GM21723 (cell line): ENCODE results near the gene HHATL.

ENCODE experiments used
- ATAC-seq: cut with Tn5 transposase; IDR thresholded peaks from one replicate; pipeline ENCODE4 v1.9.1; 2021; ENCODE audit warnings: mild to moderate bottlenecking, moderate library complexity; ENCODE audit not compliant: unreplicated experiment

HHATL gene

GRCh38 chr3:42685891-42686820 is 16.4 kb downstream of the HHATL start:
- no peak for ATAC-seq

- no peak for ATAC-seq
Observed at GRCh38 chr3:42685363-42685881, 17.2 kb downstream of the HHATL start, which contains the start of gene KLHL40. Gene KLHL40 (plus strand): TSS chr3:42685537. CDS start chr3:42685619, 82 bp downstream.

GRCh38 chr3:42684632-42685362 is 17.8 kb downstream of the HHATL start:
- ATAC-seq, result no peak

- ATAC-seq, result no peak
Observed at GRCh38 chr3:42683875-42684598, 18.6 kb downstream of the HHATL start.

GRCh38 chr3:42682301-42683070 is 20.1 kb downstream of the HHATL start:
- ATAC-seq, result no peak

GRCh38 chr3:42681361-42682038 is 21.1 kb downstream of the HHATL start:
- no peak for ATAC-seq

GRCh38 chr3:42680806-42681205 is 21.8 kb downstream of the HHATL start:
- no peak for ATAC-seq

GRCh38 chr3:42680271-42680670 is 22.3 kb downstream of the HHATL start:
- ATAC-seq, result no peak

- no peak for ATAC-seq
Observed at GRCh38 chr3:42678447-42678846, 24.2 kb downstream of the HHATL start.

GRCh38 chr3:42675909-42676308 is 26.7 kb downstream of the HHATL start:
- ATAC-seq, result no peak

- no peak for ATAC-seq
Observed at GRCh38 chr3:42674146-42674545, 28.5 kb downstream of the HHATL start.

GRCh38 chr3:42673082-42673481 is 29.5 kb downstream of the HHATL start:
- ATAC-seq, result no peak

- ATAC-seq, result no peak
Observed at GRCh38 chr3:42672515-42672914, 30.1 kb downstream of the HHATL start.

GRCh38 chr3:42670670-42671069 is 31.9 kb downstream of the HHATL start:
- no peak for ATAC-seq

GRCh38 chr3:42670051-42670576 is 32.5 kb downstream of the HHATL start:
- ATAC-seq, result no peak

- no peak for ATAC-seq
Observed at GRCh38 chr3:42668793-42669217, 33.8 kb downstream of the HHATL start.

- no peak for ATAC-seq
Observed at GRCh38 chr3:42668413-42668760, 34.2 kb downstream of the HHATL start.

GRCh38 chr3:42667523-42668412 is 34.8 kb downstream of the HHATL start:
- ATAC-seq, result no peak
